MM.1S (cell line): ENCODE measurements around the gene PRDM1.

ENCODE experiments used
- CTCF ChIP-seq: fragments of 300-600 bp; sonication (generic); IDR thresholded peaks from 2 replicates; pipeline ENCODE4 v1.5.1; 2016; ENCODE audit warnings: antibody characterized with exemption, low read length, mixed read lengths
- EZH2 ChIP-seq: fragments of 300-600 bp; sonication (generic); optimal IDR thresholded peaks from 2 replicates; pipeline ENCODE3; 2017; ENCODE audit warnings: low read depth, mild to moderate bottlenecking, antibody characterized with exemption, low read length, mixed read lengths
- EZH2phosphoT487 ChIP-seq: fragments of 300-600 bp; sonication (generic); IDR thresholded peaks from 2 replicates; pipeline ENCODE4 v1.6.1; 2018; ENCODE audit warnings: antibody characterized with exemption, low read length

- TF ChIP-seq CTCF (no peak), EZH2 (no peak), EZH2phosphoT487 (no peak)
Observed at GRCh38 chr6:106050538-106050937, 35.6 kb upstream of the PRDM1 start.
